ENCODE results near the gene CIAO2A.

CIAO2A gene

DNA sequence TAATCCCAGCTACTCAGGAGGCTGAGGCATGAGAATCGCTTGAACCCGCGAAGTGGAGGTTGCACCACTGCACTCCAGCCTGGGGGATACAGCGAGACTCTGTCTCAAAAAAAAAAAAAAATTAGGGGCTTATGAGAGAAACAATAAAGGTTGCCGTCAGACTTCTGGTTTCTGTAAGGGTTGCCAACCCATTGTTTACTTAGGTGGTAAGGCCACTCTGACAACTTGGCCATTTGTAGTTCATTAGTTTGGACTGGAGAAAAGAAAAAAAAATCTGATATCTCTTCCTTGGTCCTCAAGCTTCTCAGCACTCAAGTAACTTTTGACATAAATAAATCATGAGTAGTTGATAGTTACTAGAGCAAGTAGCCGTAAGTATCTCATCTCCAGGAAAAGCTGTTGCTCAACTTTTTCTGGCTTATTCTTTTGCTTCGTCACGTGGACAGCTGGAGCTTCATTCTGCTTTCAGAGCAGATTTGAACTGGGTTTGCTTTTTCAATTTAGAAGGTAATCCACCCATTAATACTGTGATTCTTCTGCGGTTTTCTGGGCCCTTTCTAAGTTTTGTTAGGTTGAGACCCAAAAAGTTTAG lies 11.6 kb upstream of the CIAO2A start:
- Histone ChIP-seq H3K18ac (ENCODE audit: low read length) (no peak overlapping the region), H4K8ac (ENCODE audit: low read depth, low read length) (no peak overlapping the region), H3K79me1 (ENCODE audit: low read length) (no peaks in the 10 kb centered on the region), H3K14ac (ENCODE audit: low read length) (no peak overlapping the region), H3K9ac (ENCODE audit: low read length) (no peak overlapping the region), H3K4ac (ENCODE audit: low read depth, low read length) (no peak overlapping the region), H3K36me3 (ENCODE audit: control insufficient read depth in 1 of 2, insufficient read depth in 2 of 2, low read length in 2 of 2) (peaks cover 0 to under 1% of the 10 kb centered on the region in 2 experiments), H3K27me3 (ENCODE audit: insufficient read depth, low read length) (no peaks in the 10 kb centered on the region), H3K4me1 (ENCODE audit: control insufficient read depth in 1 of 2, insufficient read depth in 2 of 2, low read length in 2 of 2) (peaks cover 0 to 2% of the 10 kb centered on the region in 2 experiments), H3K4me3 (ENCODE audit: low read depth, low read length) (no peak overlapping the region), H3K79me2 (ENCODE audit: control insufficient read depth, insufficient read depth, low read length, poor library complexity) (peaks cover 1% of the 10 kb centered on the region), H2AFZ (ENCODE audit: insufficient read depth, low read length, poor library complexity) (no peak overlapping the region), H2BK120ac (ENCODE audit: insufficient read depth, low read length, poor library complexity) (no peak overlapping the region), H3K27ac (ENCODE audit: low read depth, low read length) (no peak overlapping the region), H3K9me3 (ENCODE audit: insufficient read depth, low read depth, low read length) (no peaks in the 10 kb centered on the region), H4K12ac (ENCODE audit: low read depth, low read length) (no peak overlapping the region), H3K23ac (ENCODE audit: low read length) (no peak overlapping the region), H2AK5ac (ENCODE audit: low read length) (no peak overlapping the region), H2BK12ac (ENCODE audit: low read length) (no peak overlapping the region), H4K91ac (ENCODE audit: low read depth, low read length) (no peak overlapping the region), H2BK5ac (ENCODE audit: low read depth, low read length, poor library complexity) (no peak overlapping the region), H3K4me2 (ENCODE audit: low read length) (no peak overlapping the region)
- WGBS (ENCODE audit: extremely low coverage, insufficient coverage, insufficient read length): no CpG with 5 or more reads among the region's 9 CpGs
- DNase-seq: peak in 1 of 2 donors; percentile 34

GRCh38 chr15:64102497-64102896 lies 8.9 kb upstream of the CIAO2A start:
- Histone ChIP-seq H3K4me2 (ENCODE audit: low read length) (no peak overlapping the region), H3K36me3 (ENCODE audit: control insufficient read depth in 1 of 2, insufficient read depth in 2 of 2, low read length in 2 of 2) (peaks cover 0 to 2% of the 10 kb centered on the region in 2 experiments), H4K12ac (ENCODE audit: low read depth, low read length) (no peak overlapping the region), H3K27me3 (ENCODE audit: insufficient read depth, low read length) (no peaks in the 10 kb centered on the region), H3K4me3 (ENCODE audit: low read depth, low read length) (no peak overlapping the region), H3K23ac (ENCODE audit: low read length) (no peak overlapping the region), H3K4ac (ENCODE audit: low read depth, low read length) (no peak overlapping the region), H3K79me1 (ENCODE audit: low read length) (no peaks in the 10 kb centered on the region), H4K91ac (ENCODE audit: low read depth, low read length) (no peak overlapping the region), H2BK5ac (ENCODE audit: low read depth, low read length, poor library complexity) (no peak overlapping the region), H3K9ac (ENCODE audit: low read length) (no peak overlapping the region), H3K9me3 (ENCODE audit: insufficient read depth, low read depth, low read length) (no peaks in the 10 kb centered on the region), H4K8ac (ENCODE audit: low read depth, low read length) (no peak overlapping the region), H3K79me2 (ENCODE audit: control insufficient read depth, insufficient read depth, low read length, poor library complexity) (peaks cover 1% of the 10 kb centered on the region), H2BK12ac (ENCODE audit: low read length) (no peak overlapping the region), H2BK120ac (ENCODE audit: insufficient read depth, low read length, poor library complexity) (no peak overlapping the region), H3K27ac (ENCODE audit: low read depth, low read length) (no peak overlapping the region), H3K4me1 (ENCODE audit: control insufficient read depth in 1 of 2, insufficient read depth in 2 of 2, low read length in 2 of 2) (peaks cover 0 to 2% of the 10 kb centered on the region in 2 experiments), H2AFZ (ENCODE audit: insufficient read depth, low read length, poor library complexity) (no peak overlapping the region), H3K14ac (ENCODE audit: low read length) (no peak overlapping the region), H3K18ac (ENCODE audit: low read length) (no peak overlapping the region), H2AK5ac (ENCODE audit: low read length) (no peak overlapping the region)
- DNase-seq: no peak
- WGBS (ENCODE audit: extremely low coverage, insufficient coverage, insufficient read length): no CpG with 5 or more reads among the region's 2 CpGs

GRCh38 chr15:64100958-64101357 lies 7.3 kb upstream of the CIAO2A start:
- H2BK5ac ChIP-seq (ENCODE audit: low read depth, low read length, poor library complexity): no peak overlapping the region
- DNase-seq: peak in 1 of 2 donors; percentile 25
- H3K14ac ChIP-seq (ENCODE audit: low read length): no peak overlapping the region
- H3K23ac ChIP-seq (ENCODE audit: low read length): no peak overlapping the region
- no peak overlapping the region for H3K27ac ChIP-seq (ENCODE audit: low read depth, low read length)
- no peak overlapping the region for H3K4ac ChIP-seq (ENCODE audit: low read depth, low read length)
- peaks cover 0 to 8% of the 10 kb centered on the region in 2 experiments for H3K4me1 ChIP-seq (ENCODE audit: control insufficient read depth in 1 of 2, insufficient read depth in 2 of 2, low read length in 2 of 2)
- no peaks in the 10 kb centered on the region for H3K9me3 ChIP-seq (ENCODE audit: insufficient read depth, low read depth, low read length)
- no peaks in the 10 kb centered on the region for H3K79me1 ChIP-seq (ENCODE audit: low read length)
- no peak overlapping the region for H3K18ac ChIP-seq (ENCODE audit: low read length)
- H3K36me3 ChIP-seq (ENCODE audit: control insufficient read depth in 1 of 2, insufficient read depth in 2 of 2, low read length in 2 of 2): peaks cover 0 to 2% of the 10 kb centered on the region in 2 experiments
- no peak overlapping the region for H2AFZ ChIP-seq (ENCODE audit: insufficient read depth, low read length, poor library complexity)
- no peak overlapping the region for H4K91ac ChIP-seq (ENCODE audit: low read depth, low read length)
- no peaks in the 10 kb centered on the region for H3K27me3 ChIP-seq (ENCODE audit: insufficient read depth, low read length)
- H3K9ac ChIP-seq (ENCODE audit: low read length): no peak overlapping the region
- H3K4me3 ChIP-seq (ENCODE audit: low read depth, low read length): no peak overlapping the region
- no peak overlapping the region for H3K4me2 ChIP-seq (ENCODE audit: low read length)
- H4K12ac ChIP-seq (ENCODE audit: low read depth, low read length): no peak overlapping the region
- H3K79me2 ChIP-seq (ENCODE audit: control insufficient read depth, insufficient read depth, low read length, poor library complexity): peaks cover 2% of the 10 kb centered on the region
- H4K8ac ChIP-seq (ENCODE audit: low read depth, low read length): no peak overlapping the region
- H2BK12ac ChIP-seq (ENCODE audit: low read length): no peak overlapping the region
- no peak overlapping the region for H2BK120ac ChIP-seq (ENCODE audit: insufficient read depth, low read length, poor library complexity)
- H2AK5ac ChIP-seq (ENCODE audit: low read length): no peak overlapping the region
- no CpG with 5 or more reads among the region's 2 CpGs for WGBS (ENCODE audit: extremely low coverage, insufficient coverage, insufficient read length)

GRCh38 chr15:64099379-64099778 lies 5.7 kb upstream of the CIAO2A start:
- Histone ChIP-seq H3K27ac (ENCODE audit: low read depth, low read length) (no peak overlapping the region), H3K4me1 (ENCODE audit: control insufficient read depth in 1 of 2, insufficient read depth in 2 of 2, low read length in 2 of 2) (peaks cover 2 to 6% of the 10 kb centered on the region in 2 experiments), H3K79me2 (ENCODE audit: control insufficient read depth, insufficient read depth, low read length, poor library complexity) (peaks cover 3% of the 10 kb centered on the region), H4K91ac (ENCODE audit: low read depth, low read length) (no peak overlapping the region), H3K18ac (ENCODE audit: low read length) (no peak overlapping the region), H3K4me3 (ENCODE audit: low read depth, low read length) (no peak overlapping the region), H3K79me1 (ENCODE audit: low read length) (no peaks in the 10 kb centered on the region), H3K9ac (ENCODE audit: low read length) (no peak overlapping the region), H3K9me3 (ENCODE audit: insufficient read depth, low read depth, low read length) (no peaks in the 10 kb centered on the region), H3K27me3 (ENCODE audit: insufficient read depth, low read length) (no peaks in the 10 kb centered on the region), H2BK5ac (ENCODE audit: low read depth, low read length, poor library complexity) (no peak overlapping the region), H2BK12ac (ENCODE audit: low read length) (no peak overlapping the region), H3K36me3 (ENCODE audit: control insufficient read depth in 1 of 2, insufficient read depth in 2 of 2, low read length in 2 of 2) (peaks cover 0 to 2% of the 10 kb centered on the region in 2 experiments), H3K23ac (ENCODE audit: low read length) (no peak overlapping the region), H3K14ac (ENCODE audit: low read length) (no peak overlapping the region), H2AK5ac (ENCODE audit: low read length) (no peak overlapping the region), H2BK120ac (ENCODE audit: insufficient read depth, low read length, poor library complexity) (no peak overlapping the region), H4K12ac (ENCODE audit: low read depth, low read length) (no peak overlapping the region), H4K8ac (ENCODE audit: low read depth, low read length) (no peak overlapping the region), H2AFZ (ENCODE audit: insufficient read depth, low read length, poor library complexity) (no peak overlapping the region), H3K4me2 (ENCODE audit: low read length) (no peak overlapping the region), H3K4ac (ENCODE audit: low read depth, low read length) (no peak overlapping the region)
- WGBS (ENCODE audit: extremely low coverage, insufficient coverage, insufficient read length): no CpG with 5 or more reads among the region's 2 CpGs
- no peak for DNase-seq

Data from trophoblast cell (in vitro differentiated cells and primary cell).